Activated CD4-positive, alpha-beta T cell treated with anti-CD3 and anti-CD28 coated beads, Interleukin-2, amount 50 U/mL, for 4 hours (primary cell): Measurements from ENCODE around the gene BCKDK.

Experiments
- DNase-seq, 2 experiments: peaks; one replicate each; pipeline ENCODE4 v3.0.0-alpha.2; 2020

Gene BCKDK

DNA sequence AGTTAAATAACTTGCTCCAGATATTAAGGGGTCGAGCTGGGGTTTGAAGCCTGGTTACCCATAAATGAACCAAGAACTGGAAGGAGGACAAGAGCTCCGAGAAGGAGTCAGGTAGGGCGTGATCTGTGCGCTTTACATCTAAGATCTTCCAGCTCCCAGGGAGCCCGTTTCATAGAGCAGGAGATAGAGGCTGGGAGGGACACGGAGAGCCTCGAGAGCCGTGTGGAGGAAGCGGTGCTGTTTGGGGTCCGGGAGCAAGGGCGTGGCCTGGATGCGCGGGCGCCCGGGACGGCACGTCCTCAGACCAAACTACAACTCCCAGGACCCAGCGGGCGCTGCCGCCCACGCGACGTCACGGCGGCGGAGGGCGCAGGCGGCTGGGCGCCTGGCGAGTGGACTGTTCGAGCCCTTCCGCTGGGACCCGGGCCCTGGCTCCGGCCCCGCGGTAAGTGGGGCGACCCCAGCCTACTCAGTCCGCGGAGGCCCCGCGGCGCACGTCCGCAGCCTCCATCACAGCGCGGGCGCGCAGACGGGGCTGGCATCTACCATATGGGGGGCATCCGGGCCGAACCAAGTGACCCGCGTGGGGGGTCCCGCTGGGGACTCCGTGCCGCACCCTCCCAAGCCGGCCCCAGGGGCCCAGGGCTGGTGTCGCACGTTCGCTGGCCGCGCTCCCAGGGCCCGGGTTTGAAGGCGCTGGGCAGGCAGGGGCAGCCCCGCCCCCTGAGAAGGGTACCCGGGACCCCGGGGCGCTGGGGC is at the start of gene BCKDK:
Gene BCKDK (plus strand): TSS at position 352 of the 759 bp plus-strand sequence. CDS start 838 bp downstream, outside the sequence.
- DNase-seq = peak; percentile 49 to 50

DNA sequence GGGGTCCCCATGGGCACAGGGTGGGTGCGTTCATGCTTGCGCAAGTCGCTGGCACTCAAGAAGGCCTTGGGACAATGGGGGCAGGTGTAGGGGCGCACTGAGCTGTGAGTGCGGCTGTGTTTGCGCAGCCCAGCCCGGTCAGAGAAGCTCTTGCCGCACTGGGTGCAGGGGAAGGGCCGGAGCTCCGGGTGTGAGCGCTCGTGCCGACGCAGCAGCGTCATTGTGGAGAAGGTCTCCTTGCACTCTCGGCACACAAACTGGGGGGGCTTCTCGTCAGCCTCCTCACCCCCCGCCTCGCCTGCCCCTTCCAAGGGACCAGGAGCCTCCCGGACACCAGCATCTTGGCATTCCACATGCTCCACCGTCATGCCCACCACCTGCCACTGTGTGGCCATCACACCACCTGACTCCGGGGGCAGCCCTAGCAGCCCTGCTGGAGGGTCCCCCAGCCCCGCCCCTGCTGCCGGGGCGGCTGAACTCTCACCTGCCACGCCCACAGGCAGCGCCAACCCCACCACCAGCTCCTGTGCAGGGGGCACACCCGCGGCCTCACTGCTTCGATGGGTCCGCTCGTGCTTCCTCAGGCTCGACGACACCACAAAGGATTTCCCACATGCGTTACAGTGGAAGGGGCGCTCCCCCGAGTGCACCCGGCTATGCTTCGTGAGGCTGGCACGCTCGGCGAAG is 46.9 kb upstream of the BCKDK start:
- no peak for DNase-seq

DNA sequence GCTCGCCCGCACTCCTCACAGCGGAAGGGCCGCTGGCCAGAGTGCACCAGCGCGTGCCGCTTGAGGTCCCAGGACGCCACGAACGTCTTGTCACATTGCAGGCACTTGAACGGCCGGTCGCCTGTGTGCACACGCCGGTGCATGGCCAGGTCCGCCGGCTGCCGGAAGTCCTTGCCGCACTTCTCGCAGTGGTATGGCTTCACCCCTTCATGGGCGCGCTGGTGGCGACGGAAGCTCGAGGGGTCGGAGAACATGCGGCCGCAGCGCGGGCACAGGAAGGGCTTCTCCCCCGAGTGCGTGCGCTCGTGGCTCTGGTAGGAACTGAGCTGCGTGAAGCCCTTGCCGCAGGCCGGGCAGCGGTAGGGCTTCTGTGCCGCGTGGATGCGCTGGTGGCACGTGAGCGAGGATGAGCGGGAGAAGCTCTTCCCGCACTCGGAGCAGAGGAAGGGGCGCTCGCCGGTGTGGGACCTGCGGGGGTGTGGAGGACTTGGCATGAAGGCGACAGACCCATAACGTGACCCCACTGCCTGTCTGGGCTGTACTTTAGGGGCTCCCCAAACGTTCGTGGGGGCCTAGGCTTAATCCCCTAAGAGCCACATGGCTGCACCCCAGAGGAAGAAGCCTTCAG is 46.3 kb upstream of the BCKDK start:
- DNase-seq = no peak

DNA sequence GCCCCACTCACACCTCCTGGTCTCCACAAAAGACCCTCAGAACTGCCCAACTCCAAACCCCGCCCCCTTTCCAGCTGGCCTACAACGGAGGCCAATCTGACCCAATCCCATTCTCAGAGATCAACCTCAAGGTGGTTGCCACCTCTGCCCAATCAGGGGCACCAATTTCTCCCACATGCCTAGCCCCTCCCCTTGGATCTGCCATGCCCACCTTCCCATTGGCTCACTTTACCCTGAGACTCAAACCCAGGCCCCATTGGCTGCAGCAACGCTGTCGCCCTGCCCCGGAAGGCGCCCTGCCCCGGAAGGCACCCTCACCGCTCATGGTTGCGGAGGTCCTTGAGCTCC is 44.7 kb upstream of the BCKDK start:
- DNase-seq = no peak

DNA sequence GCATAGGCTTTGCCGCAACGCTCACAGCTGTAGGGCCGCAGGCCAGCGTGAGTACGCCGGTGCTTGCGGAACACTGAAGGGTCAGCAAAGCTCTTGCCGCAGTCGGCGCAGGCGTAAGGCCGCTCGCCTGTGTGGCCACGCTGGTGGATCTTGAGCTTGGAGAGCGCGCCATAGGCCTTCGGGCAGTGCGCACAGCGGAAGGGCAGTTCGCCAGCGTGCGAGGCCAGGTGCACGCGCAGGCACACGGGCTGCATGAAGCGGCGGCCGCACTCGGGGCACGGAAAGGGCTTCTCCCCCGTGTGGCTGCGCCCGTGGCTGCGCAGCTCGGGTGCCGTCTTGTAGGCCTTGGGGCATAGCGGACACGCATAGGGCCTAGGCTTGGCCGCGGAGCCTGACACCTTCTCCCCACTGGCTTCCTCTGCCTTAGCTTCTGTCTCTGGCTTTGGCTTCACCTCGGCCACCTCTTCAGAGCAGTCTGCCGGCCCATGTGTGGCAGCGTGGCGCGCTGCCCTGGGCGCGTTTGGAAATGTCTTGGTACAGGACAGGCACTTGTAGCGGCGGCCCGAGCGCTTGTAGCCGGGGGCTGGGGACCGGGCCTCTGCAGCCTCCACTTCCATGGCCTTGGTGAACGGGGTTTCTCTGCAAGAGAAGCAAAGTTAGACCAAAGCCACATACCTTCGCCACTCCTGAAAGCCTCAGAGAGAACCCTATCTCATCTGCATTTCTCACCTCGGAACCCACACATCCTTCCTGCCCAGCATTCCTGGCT is 44.2 kb upstream of the BCKDK start:
- no peak for DNase-seq

DNA sequence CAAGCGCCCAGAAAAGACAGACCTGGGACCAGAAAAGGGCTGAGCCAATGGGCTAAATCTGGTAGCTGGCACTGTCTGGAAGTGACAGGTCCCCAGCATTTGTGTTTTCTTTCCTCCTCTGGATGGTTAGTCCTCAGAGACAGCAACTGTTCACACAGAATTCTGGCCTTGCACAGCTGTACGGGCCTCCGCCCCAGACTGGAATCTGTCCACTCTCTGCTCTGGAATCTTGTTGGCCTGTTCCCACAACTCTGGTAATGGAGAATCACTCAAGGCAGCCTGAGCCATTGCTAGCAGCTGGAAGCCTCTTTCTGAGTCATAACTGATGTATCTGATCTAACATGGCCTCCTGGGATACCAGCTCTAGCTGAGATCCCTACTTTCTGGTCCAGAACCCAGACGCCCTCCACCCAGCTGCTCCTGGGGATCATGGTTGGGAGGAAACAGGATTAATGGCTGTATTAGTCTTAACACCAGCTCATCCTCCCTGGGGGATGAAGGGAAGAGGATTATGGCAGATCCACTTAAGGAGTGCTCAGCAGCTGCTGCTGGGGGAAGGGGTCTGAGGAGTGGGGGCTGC is 43.2 kb upstream of the BCKDK start:
- no peak for DNase-seq

DNA sequence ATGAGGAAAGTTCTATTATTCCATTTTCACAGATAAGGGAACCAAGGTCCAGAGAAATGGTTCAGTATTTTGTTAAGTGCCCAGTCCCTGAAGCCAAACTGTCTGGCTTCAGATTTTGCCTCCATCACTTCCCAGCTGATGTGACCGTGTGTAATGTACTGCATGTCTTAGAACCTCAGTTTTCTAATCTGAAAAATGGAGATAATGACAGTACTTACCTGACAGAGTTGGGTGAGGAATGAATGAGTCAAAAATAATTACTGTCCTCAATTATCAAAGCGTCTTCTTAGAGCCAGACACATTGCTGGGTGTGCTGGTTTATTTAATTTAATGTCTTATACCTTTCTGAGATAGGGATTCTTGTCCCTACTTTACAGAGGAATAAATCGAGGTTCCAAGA is 40.8 kb upstream of the BCKDK start:
- no peak for DNase-seq

DNA sequence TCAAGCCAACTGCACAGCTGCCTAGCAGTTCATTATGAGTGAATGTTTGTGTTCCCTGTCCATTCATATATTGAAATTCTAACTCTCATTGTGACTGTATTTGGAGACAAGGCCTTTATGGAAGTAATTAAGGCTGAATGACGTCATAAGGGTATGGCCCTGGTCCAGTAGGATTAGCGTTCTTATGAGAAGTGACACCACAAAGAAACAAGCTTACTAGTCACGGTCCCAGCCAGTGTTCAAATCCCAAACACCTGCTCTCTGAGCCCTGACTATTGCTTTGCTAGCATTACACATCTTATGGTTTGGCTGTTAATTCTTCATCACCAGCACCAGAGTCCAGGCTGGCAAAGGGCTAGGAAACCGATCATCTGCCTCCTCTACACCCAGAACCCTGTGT is 36.3 kb upstream of the BCKDK start:
- no peak for DNase-seq

DNA sequence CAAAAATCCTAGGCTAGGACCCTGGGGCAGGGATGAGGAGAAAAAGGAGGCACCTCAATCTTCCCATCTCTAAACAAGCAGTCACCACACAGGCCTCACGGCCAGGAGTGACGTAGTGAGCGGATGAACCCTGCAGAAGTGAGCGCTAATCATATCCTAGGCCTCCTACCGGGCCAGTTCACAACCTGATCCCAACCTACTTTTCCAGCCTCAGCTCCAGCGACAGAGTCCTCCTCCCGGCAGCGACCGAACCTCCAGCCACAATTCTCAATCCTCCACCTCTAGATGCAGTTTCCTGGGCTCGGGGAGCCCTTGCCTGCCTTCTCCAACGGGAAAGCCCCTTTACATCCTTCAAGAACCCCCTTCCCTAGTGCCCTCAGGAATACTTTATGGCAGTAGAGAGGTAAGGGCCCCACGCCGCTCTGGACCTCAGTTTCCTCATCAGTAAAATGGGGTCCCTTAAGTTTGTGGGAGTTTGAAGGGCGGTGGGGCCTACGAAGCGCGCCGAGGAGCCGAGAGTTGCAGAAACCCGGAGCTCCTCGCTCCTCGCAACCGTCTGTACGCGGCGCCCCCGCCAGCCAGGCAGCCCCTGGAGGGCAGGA is 35.5 kb upstream of the BCKDK start:
- DNase-seq = no peak

DNA sequence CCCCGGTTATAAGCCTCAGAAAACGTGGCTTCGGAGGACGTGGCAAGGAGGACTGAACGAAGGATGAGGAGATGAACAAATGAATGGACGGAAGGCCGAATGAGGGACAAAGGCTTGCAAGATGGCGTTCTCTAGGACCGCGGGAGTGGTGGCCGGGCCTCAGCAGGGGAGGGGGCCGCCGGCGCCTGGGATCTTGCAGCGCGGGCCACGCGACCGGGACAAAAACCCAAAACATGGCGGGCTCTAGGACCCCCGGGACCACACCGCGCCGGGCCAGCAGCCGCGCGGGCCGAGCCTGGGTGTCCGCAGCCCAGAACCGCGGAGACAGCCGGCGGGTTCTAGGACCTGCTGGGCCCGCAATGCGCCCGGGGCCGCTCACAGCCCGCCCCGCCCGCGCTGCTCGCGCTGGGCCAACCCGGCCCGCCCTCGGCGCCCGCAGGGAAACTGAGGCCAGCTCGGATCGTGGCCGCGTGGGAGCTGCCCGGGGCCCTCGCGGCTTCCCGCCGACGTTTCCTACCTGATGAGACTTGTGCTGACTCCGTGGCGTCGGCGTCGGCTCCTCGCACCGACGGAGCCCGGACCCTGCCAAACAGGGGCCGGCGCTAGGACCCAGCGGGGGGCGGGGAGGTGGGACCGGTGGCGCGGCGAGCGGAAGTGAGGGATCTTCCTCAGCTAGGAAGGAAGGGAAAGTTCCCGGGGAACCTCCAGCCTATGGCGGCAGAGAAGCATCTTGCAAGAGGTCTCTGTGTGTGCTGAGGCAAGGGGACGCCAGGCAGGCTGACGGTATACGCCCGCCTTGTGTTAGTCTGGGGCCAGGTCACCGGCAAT is 34.8 kb upstream of the BCKDK start:
- peak; percentile 78 to 80 for DNase-seq

DNA sequence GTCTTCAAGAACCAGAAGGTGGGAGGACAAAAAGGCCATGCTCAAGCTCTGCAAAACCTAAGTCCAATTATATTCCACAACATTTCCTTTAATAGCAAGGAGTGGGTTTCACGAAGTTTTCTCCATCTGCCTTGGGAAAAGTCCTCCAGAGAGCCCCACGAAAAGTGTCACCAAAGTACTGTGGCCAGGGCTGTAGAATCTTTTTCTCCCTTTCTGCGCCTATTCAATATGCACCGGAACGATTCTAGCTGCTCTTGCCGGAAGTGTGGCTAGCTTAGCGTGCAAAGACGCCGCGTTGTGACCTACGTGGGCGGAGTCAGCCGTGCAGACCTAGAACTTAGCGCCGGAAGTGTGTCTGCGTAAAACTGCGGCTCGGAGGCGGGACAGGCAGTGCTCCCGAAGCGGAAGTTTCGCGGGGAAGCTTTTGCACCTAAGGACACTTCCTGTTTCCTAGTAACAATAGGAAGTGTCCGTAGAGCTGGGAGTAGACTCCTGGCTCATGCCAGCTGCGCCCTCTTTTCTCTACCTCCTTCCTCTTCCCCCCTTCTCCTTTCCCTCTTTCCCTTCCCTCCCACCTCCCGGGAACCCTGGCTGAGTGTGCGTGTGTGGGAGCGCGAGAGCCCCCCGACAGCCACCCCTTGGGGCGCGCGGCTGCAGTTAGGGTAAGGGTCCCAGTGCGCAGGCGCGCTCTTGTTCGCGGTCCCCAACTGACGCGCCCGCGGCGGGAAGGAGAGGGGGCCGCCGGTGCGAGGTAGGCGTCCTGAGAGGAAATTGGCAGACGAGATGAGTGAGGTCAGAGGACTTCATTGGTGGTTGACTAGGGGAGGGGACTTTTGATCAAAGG is 34.0 kb upstream of the BCKDK start, which contains the start of the genes ZNF646 and ZNF668:
Gene ZNF646 (plus strand): TSS at position 453 of the 844 bp plus-strand sequence. CDS start 1,903 bp downstream, outside the sequence.
Gene ZNF668 (minus strand): TSS at position 271 of the 844 bp plus-strand sequence. CDS start 9,781 bp downstream, outside the sequence.
- peak; percentile 97 to 99 for DNase-seq

DNA sequence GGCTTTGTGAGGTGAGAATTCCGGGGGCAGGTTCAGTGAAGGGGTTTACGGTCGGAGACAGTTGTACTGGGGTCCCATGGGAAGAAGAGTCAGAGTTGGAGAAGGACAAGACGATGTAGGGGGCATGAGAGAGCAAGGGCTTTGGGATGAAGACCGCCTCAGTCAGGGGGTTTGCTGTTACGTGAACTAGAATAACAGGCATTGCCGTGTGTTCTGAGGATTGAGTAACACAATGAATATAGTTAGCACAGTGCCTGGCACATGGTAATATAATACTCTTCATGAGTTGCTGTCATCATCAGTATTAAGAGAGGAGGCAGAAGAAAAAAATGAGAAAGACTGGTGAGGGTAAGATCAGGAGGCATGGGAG is 33.4 kb upstream of the BCKDK start:
- no peak for DNase-seq

DNA sequence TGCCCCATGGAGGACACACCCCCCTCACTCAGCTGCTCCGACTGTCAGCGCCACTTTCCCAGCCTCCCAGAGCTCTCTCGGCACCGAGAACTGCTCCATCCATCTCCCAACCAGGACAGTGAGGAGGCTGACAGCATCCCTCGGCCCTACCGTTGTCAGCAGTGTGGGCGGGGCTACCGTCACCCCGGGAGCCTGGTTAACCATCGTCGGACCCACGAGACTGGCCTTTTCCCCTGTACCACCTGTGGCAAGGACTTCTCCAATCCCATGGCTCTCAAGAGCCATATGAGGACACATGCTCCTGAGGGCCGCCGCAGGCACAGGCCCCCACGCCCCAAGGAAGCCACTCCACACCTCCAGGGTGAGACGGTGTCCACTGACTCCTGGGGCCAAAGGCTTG is 31.9 kb upstream of the BCKDK start:
- no peak for DNase-seq

DNA sequence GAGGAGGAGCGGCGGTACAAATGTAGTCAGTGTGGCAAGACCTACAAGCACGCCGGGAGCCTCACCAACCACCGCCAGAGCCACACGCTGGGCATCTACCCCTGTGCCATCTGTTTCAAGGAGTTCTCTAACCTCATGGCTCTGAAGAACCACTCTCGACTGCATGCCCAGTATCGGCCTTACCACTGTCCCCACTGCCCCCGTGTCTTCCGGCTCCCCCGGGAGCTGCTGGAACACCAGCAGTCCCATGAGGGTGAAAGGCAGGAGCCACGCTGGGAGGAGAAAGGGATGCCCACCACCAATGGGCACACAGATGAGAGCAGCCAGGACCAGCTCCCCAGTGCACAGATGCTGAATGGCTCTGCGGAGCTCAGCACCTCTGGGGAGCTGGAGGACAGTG is 31.2 kb upstream of the BCKDK start:
- no peak for DNase-seq

DNA sequence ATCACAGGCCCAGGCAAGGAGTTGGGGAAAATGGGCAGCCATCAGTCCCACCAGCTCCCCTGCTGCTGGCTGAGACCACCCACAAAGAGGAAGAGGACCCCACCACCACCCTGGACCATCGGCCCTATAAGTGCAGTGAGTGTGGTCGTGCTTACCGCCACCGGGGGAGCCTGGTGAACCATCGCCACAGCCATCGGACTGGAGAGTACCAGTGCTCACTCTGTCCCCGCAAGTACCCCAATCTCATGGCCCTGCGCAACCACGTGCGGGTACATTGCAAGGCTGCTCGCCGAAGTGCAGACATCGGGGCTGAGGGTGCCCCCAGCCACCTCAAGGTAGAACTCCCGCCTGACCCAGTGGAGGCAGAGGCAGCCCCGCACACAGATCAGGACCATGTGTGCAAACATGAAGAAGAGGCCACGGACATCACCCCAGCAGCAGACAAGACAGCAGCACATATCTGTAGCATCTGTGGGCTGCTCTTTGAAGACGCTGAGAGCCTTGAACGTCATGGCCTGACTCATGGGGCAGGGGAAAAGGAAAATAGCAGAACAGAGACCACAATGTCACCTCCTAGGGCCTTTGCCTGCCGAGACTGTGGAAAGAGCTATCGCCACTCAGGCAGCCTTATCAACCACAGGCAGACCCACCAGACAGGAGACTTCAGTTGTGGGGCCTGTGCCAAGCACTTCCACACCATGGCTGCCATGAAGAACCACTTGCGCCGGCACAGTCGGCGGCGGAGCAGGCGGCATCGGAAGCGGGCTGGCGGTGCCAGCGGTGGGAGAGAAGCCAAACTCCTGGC is 30.4 kb upstream of the BCKDK start:
- no peak for DNase-seq

DNA sequence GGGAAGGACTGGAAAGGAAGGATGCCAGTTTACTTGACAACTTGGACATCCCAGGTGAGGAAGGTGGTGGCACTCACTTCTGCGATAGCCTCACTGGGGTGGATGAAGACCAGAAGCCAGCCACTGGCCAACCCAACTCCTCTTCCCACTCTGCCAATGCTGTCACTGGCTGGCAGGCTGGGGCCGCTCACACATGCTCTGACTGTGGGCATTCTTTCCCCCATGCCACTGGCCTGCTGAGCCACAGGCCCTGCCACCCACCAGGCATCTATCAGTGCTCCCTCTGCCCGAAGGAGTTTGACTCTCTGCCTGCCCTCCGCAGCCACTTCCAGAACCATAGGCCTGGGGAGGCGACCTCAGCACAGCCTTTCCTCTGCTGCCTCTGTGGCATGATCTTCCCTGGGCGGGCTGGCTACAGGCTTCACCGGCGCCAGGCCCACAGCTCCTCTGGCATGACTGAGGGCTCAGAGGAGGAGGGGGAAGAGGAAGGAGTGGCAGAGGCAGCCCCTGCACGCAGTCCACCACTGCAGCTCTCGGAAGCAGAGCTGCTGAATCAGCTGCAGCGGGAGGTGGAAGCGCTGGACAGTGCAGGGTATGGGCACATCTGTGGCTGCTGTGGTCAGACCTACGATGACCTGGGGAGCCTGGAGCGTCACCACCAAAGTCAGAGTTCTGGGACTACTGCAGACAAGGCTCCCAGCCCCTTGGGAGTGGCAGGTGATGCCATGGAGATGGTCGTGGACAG is 29.4 kb upstream of the BCKDK start:
- no peak for DNase-seq

DNA sequence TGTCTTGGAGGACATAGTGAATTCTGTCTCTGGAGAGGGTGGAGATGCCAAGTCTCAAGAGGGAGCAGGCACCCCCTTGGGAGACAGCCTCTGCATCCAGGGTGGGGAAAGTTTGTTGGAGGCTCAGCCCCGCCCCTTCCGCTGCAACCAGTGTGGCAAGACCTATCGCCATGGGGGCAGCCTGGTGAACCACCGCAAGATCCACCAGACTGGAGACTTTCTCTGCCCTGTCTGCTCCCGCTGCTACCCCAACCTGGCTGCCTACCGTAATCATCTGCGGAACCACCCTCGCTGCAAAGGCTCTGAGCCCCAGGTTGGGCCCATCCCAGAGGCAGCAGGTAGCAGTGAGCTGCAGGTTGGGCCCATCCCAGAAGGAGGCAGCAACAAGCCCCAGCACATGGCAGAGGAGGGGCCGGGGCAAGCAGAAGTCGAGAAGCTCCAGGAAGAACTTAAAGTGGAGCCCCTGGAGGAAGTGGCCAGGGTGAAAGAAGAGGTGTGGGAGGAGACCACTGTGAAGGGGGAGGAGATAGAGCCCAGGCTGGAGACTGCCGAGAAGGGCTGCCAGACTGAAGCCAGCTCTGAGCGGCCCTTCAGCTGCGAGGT is 28.7 kb upstream of the BCKDK start:
- DNase-seq = no peak

DNA sequence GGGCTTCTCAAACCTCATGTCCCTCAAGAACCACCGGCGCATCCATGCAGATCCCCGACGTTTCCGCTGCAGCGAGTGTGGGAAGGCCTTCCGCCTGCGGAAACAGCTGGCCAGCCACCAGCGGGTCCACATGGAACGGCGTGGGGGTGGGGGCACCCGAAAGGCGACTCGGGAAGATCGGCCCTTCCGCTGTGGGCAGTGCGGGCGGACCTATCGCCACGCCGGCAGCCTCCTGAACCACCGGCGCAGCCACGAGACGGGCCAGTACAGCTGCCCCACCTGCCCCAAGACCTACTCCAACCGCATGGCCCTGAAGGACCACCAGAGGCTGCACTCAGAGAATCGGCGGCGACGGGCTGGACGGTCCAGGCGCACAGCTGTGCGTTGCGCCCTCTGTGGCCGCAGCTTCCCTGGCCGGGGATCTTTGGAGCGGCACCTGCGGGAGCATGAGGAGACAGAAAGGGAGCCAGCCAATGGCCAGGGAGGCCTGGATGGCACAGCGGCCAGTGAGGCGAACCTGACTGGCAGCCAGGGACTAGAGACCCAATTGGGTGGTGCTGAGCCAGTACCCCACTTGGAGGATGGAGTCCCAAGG is 28.1 kb upstream of the BCKDK start:
- DNase-seq = no peak
